Lower lobe of right lung (tissue), 2 donors: ENCODE results near the gene FAU. TPM values are rescaled to one million over a fixed set of nuclear protein-coding genes. Genes with fewer than 3 reads are reported as not detected.

Source experiments
- ATAC-seq, 2 donors: fragments of 200-7000 bp; cut with Tn5 transposase; one replicate each; pipeline ENCODE4 v1.9.1; 2020 to 2022; ENCODE audit warnings: mild to moderate bottlenecking in 2 of 2, moderate library complexity in 2 of 2
- DNase-seq: peaks from one replicate; pipeline ENCODE4 v3.0.0-alpha.2; 2020
- H3K27ac ChIP-seq: fragments of 200-600 bp; one replicate; pipeline ENCODE4 v1.8.0; 2022
- H3K27me3 ChIP-seq: fragments of 200-600 bp; one replicate; pipeline ENCODE4 v1.8.0; 2022; ENCODE audit warnings: low read depth
- H3K36me3 ChIP-seq: fragments of 200-600 bp; one replicate; pipeline ENCODE4 v1.8.0; 2022; ENCODE audit warnings: mild to moderate bottlenecking
- H3K4me1 ChIP-seq: fragments of 200-600 bp; one replicate; pipeline ENCODE4 v1.8.0; 2022
- H3K4me3 ChIP-seq: fragments of 200-600 bp; one replicate; pipeline ENCODE4 v1.8.0; 2022; ENCODE audit warnings: mild to moderate bottlenecking
- H3K9me3 ChIP-seq: fragments of 200-600 bp; one replicate; pipeline ENCODE4 v1.8.0; 2022
- CTCF ChIP-seq: fragments of 200-600 bp; IDR thresholded peaks from one replicate; pipeline ENCODE4 v1.8.0; 2022; ENCODE audit warnings: antibody characterized with exemption, mild to moderate bottlenecking
- intact Hi-C: fragments of 100-400 bp; cut with DNase I; formaldehyde crosslinking; loops from one replicate; pipeline ENCODE4 v1.11.0; 2022
- total RNA-seq: library from RNA; stranded (reverse); fragmentation: NEBNext Ultra II Directional; extraction: Animal tissue kit (Norgen Biotek cat#: 25700); gene quantifications from one replicate; pipeline ENCODE4 v1.2.1, GENCODE V29; 2021
- donor health status: DM: no; HTN: yes; CAD: no; lungs with severe emphysema.

FAU gene
- total RNA-seq, 1 donor from 2014 or later: 766 TPM

- intact Hi-C loops: no loop called here
Observed at GRCh38 chr11:65103476-65103875, 18.5 kb downstream of the FAU start.

DNA sequence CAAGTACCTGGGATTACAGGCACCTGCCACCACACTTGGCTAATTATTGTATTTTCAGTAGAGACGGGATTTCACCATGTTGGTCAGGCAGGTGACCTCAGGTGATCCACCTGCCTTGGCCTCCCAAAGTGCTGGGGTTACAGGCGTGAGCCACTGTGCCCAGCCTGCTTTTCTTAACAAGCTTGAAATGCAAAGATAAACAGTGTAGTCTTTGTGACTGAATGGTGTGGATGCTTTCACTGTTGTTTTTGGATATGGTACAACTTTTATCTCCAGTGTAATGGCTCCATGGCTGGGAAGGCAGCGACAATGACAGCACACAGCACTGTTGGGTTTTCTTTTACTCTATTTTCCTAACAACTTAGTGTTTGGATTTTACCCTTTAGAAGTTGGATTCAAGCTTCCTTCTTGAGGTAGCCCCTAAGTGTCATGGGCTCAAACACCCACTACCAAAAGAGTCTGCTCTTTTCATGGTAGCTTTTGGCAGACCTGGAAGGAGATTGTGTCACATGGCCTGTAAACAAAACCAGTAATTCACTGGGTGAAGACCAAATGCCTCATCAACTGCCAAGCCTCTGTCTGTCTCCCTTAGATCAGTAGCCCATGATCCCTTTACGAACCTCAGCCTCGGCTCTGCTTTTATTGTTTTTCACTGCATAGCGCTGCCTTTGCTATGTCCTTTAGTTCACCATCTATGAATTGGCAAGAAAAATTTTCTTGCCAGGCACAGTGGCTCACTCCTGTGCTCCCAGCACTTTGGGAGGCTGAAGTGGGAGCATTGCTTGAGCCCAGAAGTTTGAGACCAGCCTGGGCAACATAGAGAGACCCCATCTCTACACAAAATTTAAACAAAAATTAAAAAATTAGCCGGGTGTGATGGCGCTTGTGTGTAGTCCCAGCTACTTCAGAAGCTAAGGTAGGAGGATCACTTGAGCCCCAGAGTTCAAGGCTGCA, 19.5 kb downstream of the FAU start:
- Histone ChIP-seq H3K4me1 (peaks cover 31% of the 10 kb centered on the region), H3K4me3 (no peak overlapping the region), H3K27ac (peak overlapping the region; percentile 11), H3K36me3 (peaks cover 34% of the 10 kb centered on the region), H3K27me3 (no peaks in the 10 kb centered on the region), H3K9me3 (no peaks in the 10 kb centered on the region)
- intact Hi-C loops: no loop called here
- no peak for DNase-seq
- no peak for TF ChIP-seq CTCF
- peak in 1 of 2 donors; percentile 61 for ATAC-seq

More at GRCh38 chr11:65103476-65103875, 18.5 kb downstream of the FAU start:
- no peak for TF ChIP-seq CTCF
- no peak overlapping the region for H3K27ac ChIP-seq
- H3K36me3 ChIP-seq: peaks cover 34% of the 10 kb centered on the region
- DNase-seq: no peak
- peaks cover 21% of the 10 kb centered on the region for H3K4me1 ChIP-seq
- no peak overlapping the region for H3K4me3 ChIP-seq
- no peaks in the 10 kb centered on the region for H3K27me3 ChIP-seq
- ATAC-seq: no peak
- no peaks in the 10 kb centered on the region for H3K9me3 ChIP-seq

- Histone ChIP-seq H3K36me3 (peaks cover 36% of the 10 kb centered on the region), H3K4me1 (peaks cover 39% of the 10 kb centered on the region), H3K4me3 (no peak overlapping the region), H3K27ac (no peak overlapping the region), H3K27me3 (no peaks in the 10 kb centered on the region), H3K9me3 (no peaks in the 10 kb centered on the region)
- no peak for TF ChIP-seq CTCF
- ATAC-seq: no peak
- no peak for DNase-seq
- intact Hi-C loops: no loop called here
Observed at GRCh38 chr11:65100674-65101350, 21.1 kb downstream of the FAU start.

- H3K27me3 ChIP-seq: no peaks in the 10 kb centered on the region
- no peaks in the 10 kb centered on the region for H3K9me3 ChIP-seq
- no peak for ATAC-seq
- H3K36me3 ChIP-seq: peaks cover 17% of the 10 kb centered on the region
- DNase-seq: no peak
- no peak for TF ChIP-seq CTCF
- peak overlapping the region; percentile 85 for H3K4me3 ChIP-seq
- peaks cover 21% of the 10 kb centered on the region for H3K4me1 ChIP-seq
- peak overlapping the region; percentile 93 for H3K27ac ChIP-seq
- intact Hi-C loops: no loop called here
Observed at GRCh38 chr11:65096926-65097325, 25.0 kb downstream of the FAU start.

- peak; percentile 95 for DNase-seq
- Histone ChIP-seq H3K4me3 (peak within 1 kb of the TSS; percentile 85), H3K36me3 (peaks cover 17% of the 10 kb centered on the region), H3K27me3 (no peaks in the 10 kb centered on the region), H3K9me3 (no peaks in the 10 kb centered on the region), H3K27ac (peak within 1 kb of the TSS; percentile 93), H3K4me1 (peaks cover 21% of the 10 kb centered on the region)
- peak; percentile 97 for ATAC-seq
- no peak for TF ChIP-seq CTCF
- intact Hi-C loops: no loop called here
Observed at GRCh38 chr11:65095974-65096806, 25.7 kb downstream of the FAU start, which contains the start of gene VPS51. Gene VPS51 (plus strand): TSS chr11:65096214. CDS start chr11:65096251, 37 bp downstream.
